Loucy (cell line): ENCODE data around the gene NPPA.

Experiments used
- CTCF ChIP-seq: fragments of 200-600 bp; sonication (generic); conservative IDR thresholded peaks from 2 replicates; pipeline ENCODE4 v1.5.1; 2014; ENCODE audit warnings: mild to moderate bottlenecking, antibody characterized with exemption, low read length
- EZH2phosphoT487 ChIP-seq: fragments of 200-600 bp; IDR thresholded peaks from 2 replicates; pipeline ENCODE4 v1.6.1; 2018; ENCODE audit warnings: antibody characterized with exemption, mild to moderate bottlenecking, moderate library complexity, borderline replicate concordance

- TF ChIP-seq CTCF (no peak), EZH2phosphoT487 (no peak)
These were observed 10.4 kb downstream of the NPPA start for GRCh38 chr1:11836955-11837766.
